Measurements from ENCODE around the gene SLC39A11. TPM values are rescaled to one million over a fixed set of nuclear protein-coding genes. Genes with fewer than 3 reads are reported as not detected.

SLC39A11 gene
- total and polyA plus RNA-seq, 2 of the 13 experiments (the other 11 are each of a cell fraction or from before 2014, with no cell fraction given): 17.2 to 31.5 TPM

DNA sequence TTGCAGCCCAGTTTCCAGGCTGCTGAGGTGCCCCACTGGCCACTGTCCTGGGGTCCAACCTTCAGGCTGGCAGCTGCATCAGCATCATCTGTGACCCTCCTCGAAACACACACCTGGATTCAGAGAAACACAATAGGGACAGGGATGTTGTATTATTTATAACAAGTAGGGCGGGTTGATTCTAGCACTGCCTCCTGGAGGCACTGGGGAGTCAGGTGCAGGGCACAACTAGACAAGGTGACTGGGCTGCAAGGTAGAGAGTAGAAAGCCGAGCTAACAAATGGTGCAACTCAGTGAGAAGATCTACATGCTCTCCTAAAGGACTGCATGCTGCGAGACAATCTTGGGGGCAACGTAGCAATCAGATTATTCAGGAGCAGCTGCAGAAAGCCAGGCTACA lies 317.3 kb downstream of the SLC39A11 start:
- FAIRE-seq: no peak
- H3K79me2 ChIP-seq (ENCODE audit: insufficient read depth, low read length): no peaks in the 10 kb centered on the region
- no peak for DNase-seq (ENCODE audit: low spot score)
- no peak overlapping the region for H3K27ac ChIP-seq (ENCODE audit: extremely low read length, insufficient read depth, low read length)
- H3K4me2 ChIP-seq (ENCODE audit: low read depth, low read length): no peak overlapping the region
- H3K4me3 ChIP-seq (replicated peaks in 1 of 3; ENCODE audit: insufficient read depth in 1 of 3, low read depth in 2 of 3, low read length in 3 of 3): no peak overlapping the region
- 98% methylated on average over 5 of the region's 5 CpGs for WGBS (ENCODE audit: low lambda C conversion rate)
- H3K9me3 ChIP-seq (ENCODE audit: low read length): no peaks in the 10 kb centered on the region
- POLR2A ChIA-PET: no interaction called here
- H3K27me3 ChIP-seq (ENCODE audit: control insufficient read depth in 1 of 2, insufficient read depth in 2 of 2, low read length in 2 of 2): no peaks in the 10 kb centered on the region
- BruUV-seq (replicated peaks): no TSS peak
- intact Hi-C loops (cut with micrococcal nuclease; ENCODE audit: unreplicated experiment): no loop called here
- H3K9ac ChIP-seq (ENCODE audit: insufficient read depth, low read depth, low read length): no peak overlapping the region
- H2AFZ ChIP-seq (ENCODE audit: low read length): no peak overlapping the region
- no peak for TF ChIP-seq ZNF432 (CRISPR knock-in tag; IDR thresholded peaks at IDR 0.05; ENCODE audit: borderline replicate concordance)
- TF ChIP-seq KMT2B (CRISPR knock-in tag; IDR thresholded peaks at IDR 0.05): no peak
- no peak for TF ChIP-seq GPN1 (CRISPR knock-in tag; IDR thresholded peaks at IDR 0.05; ENCODE audit: borderline replicate concordance)
- no peak for TF ChIP-seq ZNF235 (CRISPR knock-in tag; IDR thresholded peaks at IDR 0.05; ENCODE audit: borderline replicate concordance)
- CTCF ChIA-PET (ENCODE audit: low intra/inter-chr PET ratio, low total read pairs): no interaction called here
- no peak for ATAC-seq
- no peaks in the 10 kb centered on the region for H3K4me1 ChIP-seq (ENCODE audit: insufficient read depth, low read length)
- H3K36me3 ChIP-seq (replicated peaks in 1 of 2; ENCODE audit: control insufficient read depth in 1 of 2, insufficient read depth in 2 of 2, low read length in 2 of 2): no peaks in the 10 kb centered on the region; a peak in 1 of 5 replicates
- in situ Hi-C loops (cut with HindIII; ENCODE audit: extremely low pct_ligation_motif_present, low pct_unique_long_range_greater_than_20kb): no loop called here
- no peaks in the 10 kb centered on the region for H4K20me1 ChIP-seq (ENCODE audit: insufficient read depth, low read length)

DNA sequence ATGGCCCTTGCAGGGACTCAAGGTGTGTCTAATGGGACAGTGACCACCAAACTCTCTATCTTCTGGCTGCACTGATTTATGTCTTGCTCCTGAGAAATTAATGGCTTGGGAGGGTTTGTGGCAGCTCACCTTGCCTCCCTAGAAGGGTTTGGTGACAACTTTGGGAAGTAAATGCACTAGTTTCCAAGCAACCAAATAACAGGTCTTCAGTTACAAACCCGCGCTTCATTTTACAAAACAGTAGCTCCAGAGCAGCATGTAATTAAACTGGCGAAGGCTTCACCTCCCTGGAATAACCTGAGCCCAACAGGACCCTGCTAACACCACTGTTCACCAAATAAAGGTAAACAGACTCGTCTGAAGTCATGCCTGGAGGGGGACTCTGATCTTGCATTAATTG lies 318.3 kb downstream of the SLC39A11 start:
- no TSS peak for BruUV-seq (replicated peaks)
- DNase-seq (ENCODE audit: low spot score) (no peak), ATAC-seq (no peak), FAIRE-seq (no peak)
- no peak overlapping the region for H2AFZ ChIP-seq (ENCODE audit: low read length)
- H3K9ac ChIP-seq (ENCODE audit: insufficient read depth, low read depth, low read length): no peak overlapping the region
- H3K27me3 ChIP-seq (ENCODE audit: control insufficient read depth in 1 of 2, insufficient read depth in 2 of 2, low read length in 2 of 2): no peaks in the 10 kb centered on the region
- ChIA-PET POLR2A (no interaction called here), CTCF (ENCODE audit: low intra/inter-chr PET ratio, low total read pairs) (no interaction called here)
- H4K20me1 ChIP-seq (ENCODE audit: insufficient read depth, low read length): no peaks in the 10 kb centered on the region
- H3K27ac ChIP-seq (ENCODE audit: extremely low read length, insufficient read depth, low read length): no peak overlapping the region
- no peak overlapping the region for H3K4me2 ChIP-seq (ENCODE audit: low read depth, low read length)
- no peaks in the 10 kb centered on the region for H3K4me1 ChIP-seq (ENCODE audit: insufficient read depth, low read length)
- intact Hi-C loops (cut with micrococcal nuclease; ENCODE audit: unreplicated experiment): no loop called here
- H3K4me3 ChIP-seq (replicated peaks in 1 of 3; ENCODE audit: insufficient read depth in 1 of 3, low read depth in 2 of 3, low read length in 3 of 3): no peak overlapping the region
- H3K36me3 ChIP-seq (replicated peaks in 1 of 2; ENCODE audit: control insufficient read depth in 1 of 2, insufficient read depth in 2 of 2, low read length in 2 of 2): no peaks in the 10 kb centered on the region; a peak in 1 of 5 replicates
- no peaks in the 10 kb centered on the region for H3K9me3 ChIP-seq (ENCODE audit: low read length)
- WGBS (ENCODE audit: low lambda C conversion rate): 82% methylated on average over 4 of the region's 4 CpGs
- in situ Hi-C loops (cut with HindIII; ENCODE audit: extremely low pct_ligation_motif_present, low pct_unique_long_range_greater_than_20kb): no loop called here
- H3K79me2 ChIP-seq (ENCODE audit: insufficient read depth, low read length): no peaks in the 10 kb centered on the region
- TF ChIP-seq, protein P1, sequence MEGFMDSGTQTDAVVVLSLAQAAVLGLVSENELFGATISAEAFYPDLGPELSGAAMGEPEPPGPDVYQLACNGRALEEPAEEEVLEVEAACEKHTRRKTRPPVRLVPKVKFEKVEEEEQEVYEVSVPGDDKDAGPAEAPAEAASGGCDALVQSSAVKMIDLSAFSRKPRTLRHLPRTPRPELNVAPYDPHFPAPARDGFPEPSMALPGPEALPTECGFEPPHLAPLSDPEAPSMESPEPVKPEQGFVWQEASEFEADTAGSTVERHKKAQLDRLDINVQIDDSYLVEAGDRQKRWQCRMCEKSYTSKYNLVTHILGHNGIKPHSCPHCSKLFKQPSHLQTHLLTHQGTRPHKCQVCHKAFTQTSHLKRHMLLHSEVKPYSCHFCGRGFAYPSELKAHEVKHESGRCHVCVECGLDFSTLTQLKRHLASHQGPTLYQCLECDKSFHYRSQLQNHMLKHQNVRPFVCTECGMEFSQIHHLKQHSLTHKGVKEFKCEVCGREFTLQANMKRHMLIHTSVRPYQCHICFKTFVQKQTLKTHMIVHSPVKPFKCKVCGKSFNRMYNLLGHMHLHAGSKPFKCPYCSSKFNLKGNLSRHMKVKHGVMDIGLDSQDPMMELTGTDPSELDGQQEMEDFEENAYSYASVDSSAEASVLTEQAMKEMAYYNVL (CRISPR knock-in tag; IDR thresholded peaks at IDR 0.05; ENCODE audit: borderline replicate concordance): no peak
- TF ChIP-seq EHMT2 (IDR thresholded peaks at IDR 0.05; ENCODE audit: borderline replicate concordance, low read depth, low read length) (no peak), REPIN1 (CRISPR knock-in tag; IDR thresholded peaks at IDR 0.05; ENCODE audit: borderline replicate concordance, low read depth) (no peak), ZNF775 (CRISPR knock-in tag; IDR thresholded peaks at IDR 0.05; ENCODE audit: borderline replicate concordance) (no peak), HNF4G (IDR thresholded peaks at IDR 0.05; ENCODE audit: borderline replicate concordance, low read depth, low read length) (no peak), HNF4G (CRISPR knock-in tag; IDR thresholded peaks at IDR 0.05; ENCODE audit: borderline replicate concordance, low read depth) (no peak), ZNF7 (CRISPR knock-in tag; IDR thresholded peaks at IDR 0.05) (no peak), NPAS2 (CRISPR knock-in tag; IDR thresholded peaks at IDR 0.05; ENCODE audit: borderline replicate concordance) (no peak), NBN (conservative IDR thresholded peaks at IDR 0.05) (no peak), SOX6 (IDR thresholded peaks at IDR 0.05) (no peak), SOX6 (CRISPR knock-in tag; IDR thresholded peaks at IDR 0.05) (no peak), RNF2 (conservative IDR thresholded peaks at IDR 0.05; ENCODE audit: low read depth) (no peak), ZNF224 (CRISPR knock-in tag; IDR thresholded peaks at IDR 0.05) (no peak)

Measured in HepG2 (cell line).